Measurements from ENCODE around the gene AVEN. TPM values are rescaled to one million over a fixed set of nuclear protein-coding genes. Genes with fewer than 3 reads are reported as not detected.

Gene AVEN
- total and polyA plus RNA-seq, 9 of the 15 experiments (the other 6 are each of a cell fraction or from before 2014, with no cell fraction given): 1.5 to 6.4 (median 4.7) TPM

DNA sequence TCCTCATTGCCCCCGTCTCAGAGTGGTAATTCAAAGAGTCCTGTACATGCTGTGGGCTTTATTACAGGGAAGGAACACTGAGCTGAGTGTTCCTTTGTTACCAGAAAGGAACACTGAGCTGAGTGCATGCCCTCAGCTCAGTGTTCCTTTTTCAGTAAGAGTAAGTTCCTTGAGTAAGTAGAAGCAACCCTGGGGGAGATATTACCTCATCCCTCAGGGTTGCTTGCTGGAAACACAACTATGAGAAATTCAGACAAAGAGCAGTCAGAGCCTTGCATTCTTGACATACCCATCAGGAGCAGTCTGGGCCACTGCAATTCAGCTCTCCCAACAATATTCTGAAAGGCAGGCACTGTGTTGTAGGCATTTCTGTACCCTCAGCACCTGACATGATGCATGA lies 53.7 kb downstream of the AVEN start:
- H3K9me3 ChIP-seq (replicated peaks; ENCODE audit: control insufficient read depth, insufficient read depth, low read depth, low read length): no peaks in the 10 kb centered on the region
- no peak for FAIRE-seq
- WGBS (ENCODE audit: insufficient coverage, low coverage, missing lambda C conversion rate): 0% methylated on average over 1 of the region's 1 CpG
- H3K4me2 ChIP-seq (ENCODE audit: insufficient read depth, low read length): no peak overlapping the region
- H3K27ac ChIP-seq (ENCODE audit: extremely low read depth, low read depth, low read length): no peak overlapping the region
- H3K4me3 ChIP-seq: no peak overlapping the region
- H3K9ac ChIP-seq (ENCODE audit: insufficient read depth in 1 of 2, low read depth in 2 of 2, low read length in 2 of 2): no peak overlapping the region
- ATAC-seq: no peak
- peaks cover 3% of the 10 kb centered on the region; the same call in 1 of the 2 replicates for H4K20me1 ChIP-seq (replicated peaks; ENCODE audit: control insufficient read depth, insufficient read depth, low read length)
- peaks cover 0 to 8% of the 10 kb centered on the region in 2 experiments; a peak in 2 of 5 replicates for H3K27me3 ChIP-seq (ENCODE audit: control insufficient read depth in 2 of 2, insufficient read depth in 2 of 2, low read length in 2 of 2)
- POLR2A ChIA-PET: interaction anchor here (0.6 to 1.2 kb wide), 3 partner anchors 13 to 653 kb away, joined by 3 to 4 read pairs (median 4); no protein-coding TSS in a partner anchor
- no peak for TF ChIP-seq IRF1 (CRISPR knock-in tag; IDR thresholded peaks at IDR 0.05; ENCODE audit: borderline replicate concordance)
- TF ChIP-seq, protein P1, sequence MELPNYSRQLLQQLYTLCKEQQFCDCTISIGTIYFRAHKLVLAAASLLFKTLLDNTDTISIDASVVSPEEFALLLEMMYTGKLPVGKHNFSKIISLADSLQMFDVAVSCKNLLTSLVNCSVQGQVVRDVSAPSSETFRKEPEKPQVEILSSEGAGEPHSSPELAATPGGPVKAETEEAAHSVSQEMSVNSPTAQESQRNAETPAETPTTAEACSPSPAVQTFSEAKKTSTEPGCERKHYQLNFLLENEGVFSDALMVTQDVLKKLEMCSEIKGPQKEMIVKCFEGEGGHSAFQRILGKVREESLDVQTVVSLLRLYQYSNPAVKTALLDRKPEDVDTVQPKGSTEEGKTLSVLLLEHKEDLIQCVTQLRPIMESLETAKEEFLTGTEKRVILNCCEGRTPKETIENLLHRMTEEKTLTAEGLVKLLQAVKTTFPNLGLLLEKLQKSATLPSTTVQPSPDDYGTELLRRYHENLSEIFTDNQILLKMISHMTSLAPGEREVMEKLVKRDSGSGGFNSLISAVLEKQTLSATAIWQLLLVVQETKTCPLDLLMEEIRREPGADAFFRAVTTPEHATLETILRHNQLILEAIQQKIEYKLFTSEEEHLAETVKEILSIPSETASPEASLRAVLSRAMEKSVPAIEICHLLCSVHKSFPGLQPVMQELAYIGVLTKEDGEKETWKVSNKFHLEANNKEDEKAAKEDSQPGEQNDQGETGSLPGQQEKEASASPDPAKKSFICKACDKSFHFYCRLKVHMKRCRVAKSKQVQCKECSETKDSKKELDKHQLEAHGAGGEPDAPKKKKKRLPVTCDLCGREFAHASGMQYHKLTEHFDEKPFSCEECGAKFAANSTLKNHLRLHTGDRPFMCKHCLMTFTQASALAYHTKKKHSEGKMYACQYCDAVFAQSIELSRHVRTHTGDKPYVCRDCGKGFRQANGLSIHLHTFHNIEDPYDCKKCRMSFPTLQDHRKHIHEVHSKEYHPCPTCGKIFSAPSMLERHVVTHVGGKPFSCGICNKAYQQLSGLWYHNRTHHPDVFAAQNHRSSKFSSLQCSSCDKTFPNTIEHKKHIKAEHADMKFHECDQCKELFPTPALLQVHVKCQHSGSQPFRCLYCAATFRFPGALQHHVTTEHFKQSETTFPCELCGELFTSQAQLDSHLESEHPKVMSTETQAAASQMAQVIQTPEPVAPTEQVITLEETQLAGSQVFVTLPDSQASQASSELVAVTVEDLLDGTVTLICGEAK (IDR thresholded peaks at IDR 0.05): no peak
- TF ChIP-seq, protein P1 (CRISPR knock-in tag; IDR thresholded peaks at IDR 0.05): no peak
- no peak for TF ChIP-seq MXI1 (IDR thresholded peaks at IDR 0.05; ENCODE audit: low read depth, low read length)
- TF ChIP-seq SP1 (CRISPR knock-in tag; IDR thresholded peaks at IDR 0.05): no peak
- TF ChIP-seq ZNF707 (CRISPR knock-in tag; conservative IDR thresholded peaks at IDR 0.05): no peak
- no peak for TF ChIP-seq ZKSCAN3 (CRISPR knock-in tag; IDR thresholded peaks at IDR 0.05)
- no TSS peak for BruUV-seq (replicated peaks)
- H3K9me1 ChIP-seq (ENCODE audit: control insufficient read depth, insufficient read depth, low read length): no peaks in the 10 kb centered on the region
- no peaks in the 10 kb centered on the region for H3K36me3 ChIP-seq (ENCODE audit: control insufficient read depth, insufficient read depth, low read length)
- in situ Hi-C loops (cut with MboI) (no loop called here), intact Hi-C loops (cut with micrococcal nuclease) (no loop called here)
- no peaks in the 10 kb centered on the region for H3K4me1 ChIP-seq (replicated peaks in 1 of 2; ENCODE audit: control insufficient read depth in 2 of 2, insufficient read depth in 2 of 2, low read length in 2 of 2)
- no peak for DNase-seq (ENCODE audit: extremely low read depth in 1 of 4, low spot score in 3 of 4)
- CTCF ChIA-PET (ENCODE audit: low intra/inter-chr PET ratio): no interaction called here
- no peaks in the 10 kb centered on the region for H3K79me2 ChIP-seq (ENCODE audit: control insufficient read depth, insufficient read depth, low read length)
- H2AFZ ChIP-seq (ENCODE audit: low read depth, low read length): no peak overlapping the region
